ENCODE data around the gene GPR18.
"Not testable (repeated sequence)": the region's sequence is repeated elsewhere in the genome, so short reads cannot be mapped to it uniquely, and the experiment has no call there.

GPR18 gene

GRCh38 chr13:99255271-99255670 lies 2.9 kb downstream of the GPR18 start:
- WGBS, result 95% methylated on average over 10 of the region's 10 CpGs
- no peak overlapping the region for H3K27ac ChIP-seq (ENCODE audit: low read depth, low read length)
- H3K9ac ChIP-seq (ENCODE audit: low read depth, low read length), result no peak overlapping the region
- H3K27me3 ChIP-seq (ENCODE audit: insufficient read depth, low read length), result no peaks in the 10 kb centered on the region
- no peaks in the 10 kb centered on the region for H3K9me3 ChIP-seq (ENCODE audit: insufficient read depth, low read depth, low read length)
- H3K4me3 ChIP-seq (ENCODE audit: low read length), result no peak overlapping the region
- peaks cover 4% of the 10 kb centered on the region; the same call in 1 of the 2 replicates for H3K4me1 ChIP-seq (ENCODE audit: insufficient read depth, low read length)
- peaks cover 26% of the 10 kb centered on the region for H3K36me3 ChIP-seq (ENCODE audit: insufficient read depth, low read length)

- H3K4me1 ChIP-seq (ENCODE audit: insufficient read depth, low read length), result peaks cover 6% of the 10 kb centered on the region; the same call in 1 of the 2 replicates
- 96% methylated on average over 14 of the region's 14 CpGs for WGBS
- no peak overlapping the region for H3K9ac ChIP-seq (ENCODE audit: low read depth, low read length)
Measured at GRCh38 chr13:99254830-99255229, 3.3 kb downstream of the GPR18 start.

GRCh38 chr13:99251921-99252320 lies 6.3 kb downstream of the GPR18 start:
- 0 out of 2 replicates have a peak overlapping the region, but pooled peaks have one; percentile 17 for H3K27ac ChIP-seq (ENCODE audit: low read depth, low read length)
- 88% methylated on average over 3 of the region's 4 CpGs for WGBS
- no peaks in the 10 kb centered on the region for H3K9me3 ChIP-seq (ENCODE audit: insufficient read depth, low read depth, low read length)
- H3K27me3 ChIP-seq (ENCODE audit: insufficient read depth, low read length), result no peaks in the 10 kb centered on the region
- no peak overlapping the region for H3K4me3 ChIP-seq (ENCODE audit: low read length)
- peaks cover 6% of the 10 kb centered on the region; the same call in 1 of the 2 replicates for H3K4me1 ChIP-seq (ENCODE audit: insufficient read depth, low read length)
- H3K36me3 ChIP-seq (ENCODE audit: insufficient read depth, low read length), result peaks cover 28% of the 10 kb centered on the region
- H3K9ac ChIP-seq (ENCODE audit: low read depth, low read length), result no peak overlapping the region

More at GRCh38 chr13:99254830-99255229, 3.3 kb downstream of the GPR18 start:
- no peaks in the 10 kb centered on the region for H3K27me3 ChIP-seq (ENCODE audit: insufficient read depth, low read length)
- H3K4me3 ChIP-seq (ENCODE audit: low read length), result no peak overlapping the region
- no peak overlapping the region for H3K27ac ChIP-seq (ENCODE audit: low read depth, low read length)
- peaks cover 24% of the 10 kb centered on the region for H3K36me3 ChIP-seq (ENCODE audit: insufficient read depth, low read length)
- no peaks in the 10 kb centered on the region for H3K9me3 ChIP-seq (ENCODE audit: insufficient read depth, low read depth, low read length)

DNA sequence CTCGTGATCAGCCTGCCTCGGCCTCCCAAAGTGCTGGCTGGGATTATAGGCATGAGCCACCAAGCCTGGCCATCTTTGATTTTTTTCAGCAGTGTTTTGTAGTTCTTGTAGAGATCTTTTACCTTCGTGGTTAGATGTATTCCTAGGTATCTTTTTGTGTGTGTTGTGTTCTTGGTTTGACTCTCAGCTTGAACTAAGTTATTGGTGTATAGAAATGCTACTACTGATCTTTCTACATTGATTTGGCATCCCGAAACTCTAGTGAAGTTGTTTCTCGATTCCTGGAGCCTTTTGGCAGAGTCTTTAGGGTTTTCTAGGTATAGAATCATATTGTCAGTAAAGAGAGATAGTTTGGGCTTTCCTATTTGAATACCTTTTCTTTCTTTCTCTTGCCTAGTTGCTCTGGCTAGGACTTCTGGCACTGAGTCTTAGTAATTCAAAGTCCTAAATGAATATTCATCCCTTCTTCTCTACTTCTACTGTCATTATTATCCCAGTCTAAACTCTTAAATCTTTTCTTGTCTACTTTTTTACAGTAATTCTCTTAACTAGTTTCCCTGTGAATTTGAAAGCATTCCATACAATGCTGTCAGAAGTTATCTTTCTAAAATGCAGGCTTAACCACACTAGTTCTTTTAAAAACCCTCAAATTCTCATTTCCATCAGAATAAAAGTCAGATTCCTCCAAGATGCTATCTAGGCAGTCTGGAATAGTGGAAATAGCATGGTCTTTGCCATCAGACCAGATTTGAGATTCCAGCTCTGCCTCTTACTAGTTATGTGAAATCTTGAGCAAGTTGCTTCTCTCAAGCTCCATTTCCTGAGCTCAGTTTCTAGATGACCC lies 7.0 kb downstream of the GPR18 start:
- 0 out of 2 replicates have a peak overlapping the region, but pooled peaks have one; percentile 17 for H3K27ac ChIP-seq (ENCODE audit: low read depth, low read length)
- peaks cover 6% of the 10 kb centered on the region; the same call in 1 of the 2 replicates for H3K4me1 ChIP-seq (ENCODE audit: insufficient read depth, low read length)
- no peaks in the 10 kb centered on the region for H3K9me3 ChIP-seq (ENCODE audit: insufficient read depth, low read depth, low read length)
- WGBS, result 92% methylated on average over 5 of the region's 5 CpGs
- H3K27me3 ChIP-seq (ENCODE audit: insufficient read depth, low read length), result no peaks in the 10 kb centered on the region
- H3K36me3 ChIP-seq (ENCODE audit: insufficient read depth, low read length), result peaks cover 34% of the 10 kb centered on the region
- H3K4me3 ChIP-seq (ENCODE audit: low read length), result no peak overlapping the region
- H3K9ac ChIP-seq (ENCODE audit: low read depth, low read length), result no peak overlapping the region

DNA sequence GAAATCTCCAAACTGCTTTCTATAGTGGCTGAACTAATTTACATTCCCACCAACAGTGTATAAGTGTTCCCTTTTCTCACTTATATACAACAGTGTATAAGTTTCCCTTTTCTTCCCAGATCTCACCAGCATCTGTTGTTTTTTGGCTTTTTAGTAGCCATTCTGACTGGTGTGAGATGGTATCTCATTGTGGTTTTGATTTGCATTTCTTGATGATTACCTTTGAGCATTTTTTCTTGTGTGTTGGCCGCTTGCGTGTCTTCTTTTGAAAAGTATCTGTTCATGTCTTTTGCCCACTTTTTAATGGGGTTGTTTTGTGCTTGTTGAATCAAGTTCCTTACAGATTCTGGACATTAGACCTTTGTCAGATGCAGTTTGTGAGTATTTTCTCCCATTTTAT lies 8.6 kb downstream of the GPR18 start:
- H3K27ac ChIP-seq (ENCODE audit: low read depth, low read length); H3K4me3 ChIP-seq (ENCODE audit: low read length); H3K27me3 ChIP-seq (ENCODE audit: insufficient read depth, low read length); H3K4me1 ChIP-seq (ENCODE audit: insufficient read depth, low read length); H3K9ac ChIP-seq (ENCODE audit: low read depth, low read length); H3K9me3 ChIP-seq (ENCODE audit: insufficient read depth, low read depth, low read length): not testable (repeated sequence)
- H3K36me3 ChIP-seq (ENCODE audit: insufficient read depth, low read length), result peaks cover 30% of the 10 kb centered on the region
- WGBS, result 95% methylated on average over 2 of the region's 2 CpGs

- H3K27me3 ChIP-seq (ENCODE audit: insufficient read depth, low read length); H3K4me3 ChIP-seq (ENCODE audit: low read length); H3K27ac ChIP-seq (ENCODE audit: low read depth, low read length); H3K9me3 ChIP-seq (ENCODE audit: insufficient read depth, low read depth, low read length); H3K9ac ChIP-seq (ENCODE audit: low read depth, low read length); H3K4me1 ChIP-seq (ENCODE audit: insufficient read depth, low read length): not testable (repeated sequence)
- H3K36me3 ChIP-seq (ENCODE audit: insufficient read depth, low read length), result peaks cover 33% of the 10 kb centered on the region
- 90% methylated on average over 3 of the region's 3 CpGs for WGBS
Measured at GRCh38 chr13:99249178-99249577, 9.0 kb downstream of the GPR18 start.

GRCh38 chr13:99246100-99246499 lies 12.1 kb downstream of the GPR18 start:
- Histone ChIP-seq H3K4me3 (ENCODE audit: low read length) (no peak overlapping the region), H3K27ac (ENCODE audit: low read depth, low read length) (no peak overlapping the region), H3K27me3 (ENCODE audit: insufficient read depth, low read length) (no peaks in the 10 kb centered on the region), H3K9ac (ENCODE audit: low read depth, low read length) (no peak overlapping the region), H3K4me1 (ENCODE audit: insufficient read depth, low read length) (0 out of 2 replicates have a peak, but pooled peaks cover 2% of the 10 kb centered on the region), H3K9me3 (ENCODE audit: insufficient read depth, low read depth, low read length) (peaks cover 4% of the 10 kb centered on the region; the same call in 1 of the 2 replicates), H3K36me3 (ENCODE audit: insufficient read depth, low read length) (peaks cover 51% of the 10 kb centered on the region)
- 98% methylated on average over 1 of the region's 1 CpG for WGBS

- no peak overlapping the region for H3K27ac ChIP-seq (ENCODE audit: low read depth, low read length)
- WGBS, result 93% methylated on average over 8 of the region's 8 CpGs
- no peak overlapping the region for H3K9ac ChIP-seq (ENCODE audit: low read depth, low read length)
- H3K4me1 ChIP-seq (ENCODE audit: insufficient read depth, low read length), result no peaks in the 10 kb centered on the region
- no peak overlapping the region for H3K4me3 ChIP-seq (ENCODE audit: low read length)
- H3K27me3 ChIP-seq (ENCODE audit: insufficient read depth, low read length), result no peaks in the 10 kb centered on the region
- H3K36me3 ChIP-seq (ENCODE audit: insufficient read depth, low read length), result peaks cover 40% of the 10 kb centered on the region
- peaks cover 4% of the 10 kb centered on the region; the same call in 1 of the 2 replicates for H3K9me3 ChIP-seq (ENCODE audit: insufficient read depth, low read depth, low read length)
Measured at GRCh38 chr13:99237981-99238662, 20.1 kb downstream of the GPR18 start.

DNA sequence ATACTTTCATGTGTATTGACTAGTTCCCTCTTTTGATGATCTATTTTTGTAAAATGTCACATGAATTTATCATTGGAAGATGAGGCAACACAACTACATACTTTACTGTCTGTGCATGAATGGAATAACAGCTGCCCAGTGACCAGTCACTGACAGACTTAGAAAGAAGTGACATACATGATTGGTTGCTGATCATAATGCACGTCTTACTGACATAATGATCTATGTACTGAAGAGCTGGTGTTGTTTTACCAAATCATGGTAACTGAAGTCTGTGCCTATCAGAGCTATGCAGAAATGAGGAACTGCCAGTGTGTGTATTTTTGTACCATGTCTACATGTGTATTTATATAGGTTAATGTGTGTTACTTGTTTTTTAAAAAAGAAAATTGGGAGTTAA lies 26.5 kb downstream of the GPR18 start:
- H3K4me1 ChIP-seq (ENCODE audit: insufficient read depth, low read length), result peaks cover 4% of the 10 kb centered on the region; the same call in 1 of the 2 replicates
- H3K9me3 ChIP-seq (ENCODE audit: insufficient read depth, low read depth, low read length), result no peaks in the 10 kb centered on the region
- H3K36me3 ChIP-seq (ENCODE audit: insufficient read depth, low read length), result no peaks in the 10 kb centered on the region
- no peak overlapping the region for H3K9ac ChIP-seq (ENCODE audit: low read depth, low read length)
- H3K27ac ChIP-seq (ENCODE audit: low read depth, low read length), result no peak overlapping the region
- no peaks in the 10 kb centered on the region for H3K27me3 ChIP-seq (ENCODE audit: insufficient read depth, low read length)
- H3K4me3 ChIP-seq (ENCODE audit: low read length), result no peak overlapping the region
- 97% methylated on average over 1 of the region's 1 CpG for WGBS

DNA sequence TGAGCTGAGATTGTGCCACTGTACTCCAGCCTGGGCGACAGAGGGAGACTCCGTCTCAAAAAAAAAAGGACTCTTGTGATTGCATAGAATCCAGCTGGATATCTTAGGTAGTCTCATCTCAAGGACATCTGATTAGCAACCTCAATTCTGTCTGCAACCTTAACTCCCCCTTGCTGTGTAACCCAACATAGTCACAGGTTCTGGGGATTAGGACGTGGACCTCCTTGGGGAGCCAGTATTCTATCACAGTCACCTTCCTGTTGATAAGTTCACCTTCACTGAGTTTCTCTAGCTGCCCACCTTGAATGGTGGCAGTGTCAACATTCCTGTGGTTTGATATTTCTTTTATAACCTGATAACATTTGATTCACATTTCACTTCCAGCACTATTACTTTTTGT lies 27.2 kb downstream of the GPR18 start:
- H3K4me1 ChIP-seq (ENCODE audit: insufficient read depth, low read length), result peaks cover 4% of the 10 kb centered on the region; the same call in 1 of the 2 replicates
- WGBS, result 82% methylated on average over 3 of the region's 3 CpGs
- no peak overlapping the region for H3K4me3 ChIP-seq (ENCODE audit: low read length)
- no peaks in the 10 kb centered on the region for H3K9me3 ChIP-seq (ENCODE audit: insufficient read depth, low read depth, low read length)
- H3K27ac ChIP-seq (ENCODE audit: low read depth, low read length), result no peak overlapping the region
- H3K9ac ChIP-seq (ENCODE audit: low read depth, low read length), result no peak overlapping the region
- H3K27me3 ChIP-seq (ENCODE audit: insufficient read depth, low read length), result no peaks in the 10 kb centered on the region
- no peaks in the 10 kb centered on the region for H3K36me3 ChIP-seq (ENCODE audit: insufficient read depth, low read length)

- not testable (repeated sequence) for H3K27ac ChIP-seq (ENCODE audit: low read depth, low read length)
Measured at GRCh38 chr13:99230588-99230987, 27.6 kb downstream of the GPR18 start.

More at GRCh38 chr13:99230588-99230987, 27.6 kb downstream of the GPR18 start:
- not testable (repeated sequence) for H3K27me3 ChIP-seq (ENCODE audit: insufficient read depth, low read length); H3K9ac ChIP-seq (ENCODE audit: low read depth, low read length); H3K4me3 ChIP-seq (ENCODE audit: low read length); H3K4me1 ChIP-seq (ENCODE audit: insufficient read depth, low read length); H3K9me3 ChIP-seq (ENCODE audit: insufficient read depth, low read depth, low read length); H3K36me3 ChIP-seq (ENCODE audit: insufficient read depth, low read length)
- 94% methylated on average over 12 of the region's 12 CpGs for WGBS

Measured in HUES64 (cell line).